Measurements from ENCODE around the gene SPTBN1.

DNA sequence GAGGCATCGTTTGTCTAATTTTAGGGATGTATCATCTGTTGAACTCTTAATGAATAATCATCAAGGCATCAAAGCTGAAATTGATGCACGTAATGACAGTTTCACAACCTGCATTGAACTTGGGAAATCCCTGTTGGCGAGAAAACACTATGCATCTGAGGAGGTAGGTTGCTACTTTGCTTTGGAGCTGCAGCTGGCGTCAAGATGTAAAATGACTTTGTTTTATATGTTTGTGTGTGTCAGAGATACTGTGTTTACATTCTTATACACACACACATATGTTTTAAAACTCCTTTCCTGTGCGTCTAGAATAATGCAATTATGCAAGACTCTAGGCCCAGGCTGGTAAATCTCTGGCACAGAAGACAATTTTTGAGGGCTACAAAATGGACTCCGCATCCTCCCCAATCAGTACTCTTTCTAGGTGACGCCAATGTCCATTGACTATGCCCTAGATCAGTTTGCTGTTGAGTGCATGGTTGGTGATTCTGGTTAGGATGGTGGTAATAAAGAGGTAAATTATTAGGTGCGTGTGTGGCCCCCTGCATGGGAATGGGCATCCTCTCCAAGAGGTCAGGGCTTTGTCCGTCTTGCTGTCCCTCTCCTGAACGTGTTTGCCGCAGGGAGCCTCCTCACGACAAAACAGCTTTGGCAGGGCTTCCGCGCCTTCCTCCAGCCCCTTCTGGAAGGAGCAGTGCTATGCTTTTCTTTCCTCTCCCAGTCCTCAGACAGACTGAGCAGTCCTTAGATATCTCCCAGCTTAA, 199.1 kb downstream of the SPTBN1 start:
- TF ChIP-seq POLR2AphosphoS5 (IDR thresholded peaks at IDR 0.05; ENCODE audit: borderline replicate concordance, low read depth, low read length): no peak
- no peak for TF ChIP-seq EZH2 (IDR thresholded peaks at IDR 0.05)
